SK-N-SH (cell line): Measurements from ENCODE around the gene RHOBTB3. TPM values are rescaled to one million over a fixed set of nuclear protein-coding genes. Genes with fewer than 3 reads are reported as not detected.
"Not testable (repeated sequence)": the region's sequence is repeated elsewhere in the genome, so short reads cannot be mapped to it uniquely, and the experiment has no call there.

Experiments used
- CTCF ChIA-PET: fragments of 300-600, 350-600 bp; formaldehyde crosslinking; extraction: SDS; loops from one replicate; lab custom pipeline; 2021; lab: Yijun Ruan, JAX
- POLR2A ChIA-PET: fragments of 350-600 bp; sonication (Branson Sonifier 250); formaldehyde crosslinking; extraction: SDS; loops from one replicate; lab custom pipeline; 2020; ENCODE audit warnings: antibody characterized with exemption, inconsistent platforms; lab: Yijun Ruan, JAX
- DNase-seq: peaks from one replicate; pipeline ENCODE4 v3.0.0; 2012
- H2AFZ ChIP-seq: fragments of 200-600 bp; sonication (generic); 2 replicates; pipeline ENCODE4 v1.8.1; 2016; ENCODE audit warnings: antibody characterized with exemption, mild to moderate bottlenecking, low read depth
- H3F3A ChIP-seq: fragments of 200-600 bp; sonication (generic); replicated peaks from 2 replicates; pipeline ENCODE3; 2016; ENCODE audit warnings: antibody characterized with exemption, mild to moderate bottlenecking; ENCODE audit not compliant: insufficient read depth
- H3K27ac ChIP-seq, 2 experiments: fragments of 200-500 bp in 1 of 2; fragments of 200-600 bp in 1 of 2; sonication (Bioruptor generic) in 1 of 2; sonication (generic), shearing (Covaris generic) in 1 of 2; 2 replicates each; pipeline versions ENCODE4 v1.5.1 to v1.6.1; 2014 to 2016; ENCODE audit warnings: low read depth in 2 of 2, inconsistent platforms in 1 of 2, low read length in 1 of 2, mild to moderate bottlenecking in 1 of 2, mixed read lengths in 1 of 2
- H3K27me3 ChIP-seq: fragments of 200-600 bp; sonication (generic), shearing (Covaris generic); 2 replicates; pipeline ENCODE4 v1.6.1; 2016; ENCODE audit warnings: mixed run types; ENCODE audit not compliant: insufficient read depth
- H3K36me3 ChIP-seq, 2 experiments: fragments of 200-500 bp in 1 of 2; fragments of 200-600 bp in 1 of 2; sonication (Bioruptor generic) in 1 of 2; sonication (generic) in 1 of 2; replicated peaks in 1 of 2; 2 replicates each; pipeline versions ENCODE3 to v1.5.1; 2014 to 2016; ENCODE audit warnings: low read length in 1 of 2, mild to moderate bottlenecking in 1 of 2; ENCODE audit not compliant: insufficient read depth in 2 of 2, control insufficient read depth in 1 of 2
- H3K4me1 ChIP-seq, 2 experiments: fragments of 200-500 bp in 1 of 2; fragments of 200-600 bp in 1 of 2; sonication (Bioruptor generic) in 1 of 2; sonication (generic), shearing (Covaris generic) in 1 of 2; 2 replicates each; pipeline versions ENCODE4 v1.5.1 to v1.6.1; 2014 to 2016; ENCODE audit warnings: low read depth in 1 of 2, low read length in 1 of 2, mixed run types in 1 of 2; ENCODE audit not compliant: insufficient read depth in 2 of 2, control insufficient read depth in 1 of 2
- H3K4me2 ChIP-seq: fragments of 200-600 bp; sonication (generic), shearing (Covaris generic); 2 replicates; pipeline ENCODE4 v1.6.1; 2017; ENCODE audit warnings: mixed run types
- H3K4me3 ChIP-seq, 2 experiments: fragments of 200-500 bp in 1 of 2; fragments of 200-600 bp in 1 of 2; sonication (Bioruptor generic) in 1 of 2; sonication (generic), shearing (Covaris generic) in 1 of 2; 2 replicates each; pipeline versions ENCODE4 v1.5.1 to v1.8.1; 2014 to 2016; ENCODE audit warnings: low read depth in 2 of 2, inconsistent platforms in 1 of 2, low read length in 1 of 2, mild to moderate bottlenecking in 1 of 2, mixed read lengths in 1 of 2, moderate library complexity in 1 of 2
- H3K79me2 ChIP-seq: fragments of 200-600 bp; sonication (generic); 2 replicates; pipeline ENCODE4 v1.8.1; 2017; ENCODE audit warnings: mild to moderate bottlenecking; ENCODE audit not compliant: insufficient read depth
- H3K9ac ChIP-seq: fragments of 200-600 bp; sonication (generic); 2 replicates; pipeline ENCODE4 v1.6.1; 2017; ENCODE audit warnings: mixed run types
- H3K9me2 ChIP-seq: fragments of 200-600 bp; sonication (generic); 2 replicates; pipeline ENCODE4 v1.6.1; 2017; ENCODE audit warnings: mixed run types
- H3K9me3 ChIP-seq: fragments of 200-600 bp; sonication (generic); 2 replicates; pipeline ENCODE4 v1.6.1; 2017; ENCODE audit warnings: mixed run types, mild to moderate bottlenecking, moderate library complexity
- H4K20me1 ChIP-seq: fragments of 200-600 bp; sonication (generic); 2 replicates; pipeline ENCODE4 v1.6.1; 2017; ENCODE audit warnings: mild to moderate bottlenecking, mixed run types; ENCODE audit not compliant: insufficient read depth
- EP300 ChIP-seq, 2 experiments: IDR thresholded peaks; 2 replicates each; pipeline versions ENCODE4 v1.4.0 to v1.6.1; 2012; ENCODE audit warnings: borderline replicate concordance in 1 of 2, low read depth in 1 of 2, low read length in 1 of 2
- EZH2phosphoT487 ChIP-seq: fragments of 200-600 bp; sonication (generic); IDR thresholded peaks from 2 replicates; pipeline ENCODE4 v1.6.1; 2017; ENCODE audit warnings: low read depth, mixed run types, mild to moderate bottlenecking, antibody characterized with exemption, moderate library complexity, borderline replicate concordance
- FOXJ3 ChIP-seq: sonication (generic); formaldehyde crosslinking; IDR thresholded peaks from 2 replicates; pipeline ENCODE4 v1.5.1; 2020; ENCODE audit warnings: mild to moderate bottlenecking, missing genetic modification reagents
- GATA2 ChIP-seq: sonication (generic); formaldehyde crosslinking; IDR thresholded peaks from 2 replicates; pipeline ENCODE4 v1.5.0; 2020; ENCODE audit warnings: mild to moderate bottlenecking, missing genetic modification reagents
- MAX ChIP-seq: IDR thresholded peaks from 2 replicates; pipeline ENCODE4 v1.4.0; 2012; ENCODE audit warnings: low read depth
- MXI1 ChIP-seq: IDR thresholded peaks from 2 replicates; pipeline ENCODE4 v1.6.1; 2012; ENCODE audit warnings: mild to moderate bottlenecking, low read depth, low read length, improper control_type of control experiment
- PBX3 ChIP-seq: IDR thresholded peaks from 2 replicates; pipeline ENCODE4; 2012
- POLR2AphosphoS5 ChIP-seq: IDR thresholded peaks from 2 replicates; pipeline ENCODE4 v1.6.1; 2012; ENCODE audit warnings: low read depth, low read length
- RFX5 ChIP-seq: IDR thresholded peaks from 2 replicates; pipeline ENCODE4 v1.6.1; 2012; ENCODE audit warnings: mild to moderate bottlenecking, improper control_type of control experiment, low read length
- TAF1 ChIP-seq: IDR thresholded peaks from 2 replicates; pipeline ENCODE4 v1.6.1; 2012; ENCODE audit warnings: low read depth, mild to moderate bottlenecking, low read length, moderate library complexity, borderline replicate concordance
- TCF12 ChIP-seq: IDR thresholded peaks from 2 replicates; pipeline ENCODE4 v1.4.0; 2012
- TEAD4 ChIP-seq: IDR thresholded peaks from 2 replicates; pipeline ENCODE4 v1.4.0; 2012; ENCODE audit warnings: mild to moderate bottlenecking, borderline replicate concordance; ENCODE audit not compliant: insufficient read depth
- YY1 ChIP-seq: IDR thresholded peaks from 2 replicates; pipeline ENCODE4 v1.4.0; 2012; ENCODE audit warnings: low read depth, mild to moderate bottlenecking
- WGBS: methylation state at CpG from one replicate; pipeline ENCODE4 v1.1.6; 2017; ENCODE audit warnings: low lambda C conversion rate; 5-methylcytosine and 5-hydroxymethylcytosine counted together
- polyA plus RNA-seq, 3 experiments: library from polyadenylated mRNA; depleted of rRNA; stranded (reverse); fragments of >200 nt; gene quantifications; 2 replicates each; pipeline ENCODE4 v1.2.3, GENCODE V29; 2012
- TF ChIP-seq, protein P1 (sequence below): IDR thresholded peaks from 2 replicates; pipeline ENCODE4 v1.4.0; 2012; ENCODE audit warnings: low read depth, borderline replicate concordance
- TF ChIP-seq, protein P2 (sequence below): IDR thresholded peaks from 2 replicates; pipeline ENCODE4 v1.6.1; 2012; ENCODE audit warnings: mild to moderate bottlenecking, low read depth, low read length, moderate library complexity

Gene RHOBTB3
- polyA plus RNA-seq, 1 of the 3 experiments (the other 2 are of a cell fraction), result 59.3 TPM

DNA sequence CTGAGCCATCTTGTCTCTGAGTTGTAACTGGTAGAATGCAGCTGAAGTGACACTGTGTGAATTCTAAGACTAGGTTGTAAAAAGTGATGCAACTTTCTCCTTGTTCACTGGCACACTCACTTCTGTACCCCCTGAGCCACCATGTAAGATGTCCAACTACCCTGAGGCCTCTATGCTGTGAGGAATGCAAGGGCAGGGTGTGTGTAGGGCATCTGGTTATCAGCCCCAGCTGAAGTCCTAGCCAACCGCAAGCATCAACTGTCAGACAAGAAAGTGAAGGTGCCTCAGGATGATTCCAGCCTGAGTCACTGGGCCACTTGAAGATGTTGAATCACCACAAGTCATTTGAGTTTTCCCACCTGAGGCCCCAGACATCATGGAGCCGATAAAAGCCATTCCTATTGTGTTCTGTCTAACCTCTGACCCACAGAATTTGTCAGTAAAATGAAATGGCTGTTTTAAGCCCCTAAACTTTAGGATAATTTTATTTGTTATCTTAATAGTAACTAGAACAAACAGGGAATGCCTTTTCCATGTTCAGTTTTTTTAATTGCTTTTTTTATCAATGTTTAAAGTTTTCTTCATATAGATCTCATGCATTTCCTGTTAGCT lies 18.7 kb upstream of the RHOBTB3 start (continued):
- peak in 1 of 2 experiments; percentile 92; a peak in 2 of 4 replicates for TF ChIP-seq EP300 (IDR thresholded peaks at IDR 0.05; ENCODE audit: borderline replicate concordance in 1 of 2, low read depth in 1 of 2, low read length in 1 of 2)
- peak; percentile 86 for TF ChIP-seq TEAD4
- TF ChIP-seq, protein P1, sequence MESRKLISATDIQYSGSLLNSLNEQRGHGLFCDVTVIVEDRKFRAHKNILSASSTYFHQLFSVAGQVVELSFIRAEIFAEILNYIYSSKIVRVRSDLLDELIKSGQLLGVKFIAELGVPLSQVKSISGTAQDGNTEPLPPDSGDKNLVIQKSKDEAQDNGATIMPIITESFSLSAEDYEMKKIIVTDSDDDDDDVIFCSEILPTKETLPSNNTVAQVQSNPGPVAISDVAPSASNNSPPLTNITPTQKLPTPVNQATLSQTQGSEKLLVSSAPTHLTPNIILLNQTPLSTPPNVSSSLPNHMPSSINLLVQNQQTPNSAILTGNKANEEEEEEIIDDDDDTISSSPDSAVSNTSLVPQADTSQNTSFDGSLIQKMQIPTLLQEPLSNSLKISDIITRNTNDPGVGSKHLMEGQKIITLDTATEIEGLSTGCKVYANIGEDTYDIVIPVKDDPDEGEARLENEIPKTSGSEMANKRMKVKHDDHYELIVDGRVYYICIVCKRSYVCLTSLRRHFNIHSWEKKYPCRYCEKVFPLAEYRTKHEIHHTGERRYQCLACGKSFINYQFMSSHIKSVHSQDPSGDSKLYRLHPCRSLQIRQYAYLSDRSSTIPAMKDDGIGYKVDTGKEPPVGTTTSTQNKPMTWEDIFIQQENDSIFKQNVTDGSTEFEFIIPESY, result no peak
- TF ChIP-seq PBX3, result peak; percentile 94
- no peak for TF ChIP-seq EZH2phosphoT487
- TF ChIP-seq GATA2 (CRISPR knock-in tag), result no peak
- TF ChIP-seq TCF12, result peak; percentile 97
- TF ChIP-seq, protein P2, sequence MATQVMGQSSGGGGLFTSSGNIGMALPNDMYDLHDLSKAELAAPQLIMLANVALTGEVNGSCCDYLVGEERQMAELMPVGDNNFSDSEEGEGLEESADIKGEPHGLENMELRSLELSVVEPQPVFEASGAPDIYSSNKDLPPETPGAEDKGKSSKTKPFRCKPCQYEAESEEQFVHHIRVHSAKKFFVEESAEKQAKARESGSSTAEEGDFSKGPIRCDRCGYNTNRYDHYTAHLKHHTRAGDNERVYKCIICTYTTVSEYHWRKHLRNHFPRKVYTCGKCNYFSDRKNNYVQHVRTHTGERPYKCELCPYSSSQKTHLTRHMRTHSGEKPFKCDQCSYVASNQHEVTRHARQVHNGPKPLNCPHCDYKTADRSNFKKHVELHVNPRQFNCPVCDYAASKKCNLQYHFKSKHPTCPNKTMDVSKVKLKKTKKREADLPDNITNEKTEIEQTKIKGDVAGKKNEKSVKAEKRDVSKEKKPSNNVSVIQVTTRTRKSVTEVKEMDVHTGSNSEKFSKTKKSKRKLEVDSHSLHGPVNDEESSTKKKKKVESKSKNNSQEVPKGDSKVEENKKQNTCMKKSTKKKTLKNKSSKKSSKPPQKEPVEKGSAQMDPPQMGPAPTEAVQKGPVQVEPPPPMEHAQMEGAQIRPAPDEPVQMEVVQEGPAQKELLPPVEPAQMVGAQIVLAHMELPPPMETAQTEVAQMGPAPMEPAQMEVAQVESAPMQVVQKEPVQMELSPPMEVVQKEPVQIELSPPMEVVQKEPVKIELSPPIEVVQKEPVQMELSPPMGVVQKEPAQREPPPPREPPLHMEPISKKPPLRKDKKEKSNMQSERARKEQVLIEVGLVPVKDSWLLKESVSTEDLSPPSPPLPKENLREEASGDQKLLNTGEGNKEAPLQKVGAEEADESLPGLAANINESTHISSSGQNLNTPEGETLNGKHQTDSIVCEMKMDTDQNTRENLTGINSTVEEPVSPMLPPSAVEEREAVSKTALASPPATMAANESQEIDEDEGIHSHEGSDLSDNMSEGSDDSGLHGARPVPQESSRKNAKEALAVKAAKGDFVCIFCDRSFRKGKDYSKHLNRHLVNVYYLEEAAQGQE, result peak; percentile 48; the same call in 1 of the 2 replicates
- peak; percentile 70 for TF ChIP-seq MAX
- TF ChIP-seq FOXJ3 (CRISPR knock-in tag), result no peak
- TF ChIP-seq POLR2AphosphoS5, result peak; percentile 51; the same call in 1 of the 2 replicates
- no peak for TF ChIP-seq RFX5
- 0 out of 2 replicates have a peak, but pooled peaks have one; percentile 37 for TF ChIP-seq YY1
- TF ChIP-seq MXI1, result no peak
- TF ChIP-seq TAF1, result no peak

GRCh38 chr5:95713246-95713645 lies 17.9 kb upstream of the RHOBTB3 start:
- Histone ChIP-seq H3F3A (peaks cover 19% of the 10 kb centered on the region), H3K4me1 (peaks cover 6 to 11% of the 10 kb centered on the region in 2 experiments; a peak in 2 of 4 replicates), H3K27ac (peak overlapping the region in 1 of 2 experiments; percentile 44; a peak in 2 of 4 replicates)
- H2AFZ ChIP-seq, H3K9ac ChIP-seq, H3K36me3 ChIP-seq, H4K20me1 ChIP-seq, CTCF ChIA-PET, H3K4me2 ChIP-seq, H3K9me2 ChIP-seq, H3K9me3 ChIP-seq, H3K27me3 ChIP-seq, POLR2A ChIA-PET, DNase-seq, H3K79me2 ChIP-seq, H3K4me3 ChIP-seq: not testable (repeated sequence)
- 93% methylated on average over 5 of the region's 5 CpGs for WGBS
